Measurements from ENCODE around the gene ANKMY1. TPM values are rescaled to one million over a fixed set of nuclear protein-coding genes. Genes with fewer than 3 reads are reported as not detected.

The ANKMY1 gene
- total and polyA plus RNA-seq, 3 donors from 2014 or later: 57.3 to 92.5 (median 75.7) TPM

DNA sequence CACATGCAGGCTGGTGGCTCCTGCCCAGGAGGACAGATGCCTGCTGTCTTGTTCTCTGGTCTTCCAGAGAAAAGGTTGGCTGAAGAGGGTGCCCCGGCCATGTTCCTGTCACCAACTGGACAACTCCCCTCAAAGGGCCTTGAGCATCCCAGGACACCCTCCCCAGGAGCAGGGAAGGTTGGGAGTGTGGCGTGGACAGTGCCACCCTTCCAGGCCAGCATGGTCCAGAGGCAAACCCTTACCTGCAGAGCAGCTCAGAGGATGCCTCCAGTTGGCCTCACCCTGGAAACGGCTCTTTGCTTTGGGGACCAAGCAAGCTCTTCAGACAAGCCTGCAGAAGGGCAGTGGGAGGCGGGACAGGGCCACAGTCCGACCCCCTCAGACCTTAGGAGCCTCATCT is 127.2 kb downstream of the ANKMY1 start:
- H3K9me3 ChIP-seq: no peaks in the 10 kb centered on the region
- intact Hi-C loops (cut with DNase I; ENCODE audit: low total_unique reads): no loop called here
- H3K36me3 ChIP-seq (ENCODE audit: low read depth, missing control alignments): no peaks in the 10 kb centered on the region
- 80 to 89% methylated on average over 2 to 5 of the region's 5 CpGs for WGBS, 2 donors
- peak; percentile 11 for DNase-seq
- TF ChIP-seq, protein P1, sequence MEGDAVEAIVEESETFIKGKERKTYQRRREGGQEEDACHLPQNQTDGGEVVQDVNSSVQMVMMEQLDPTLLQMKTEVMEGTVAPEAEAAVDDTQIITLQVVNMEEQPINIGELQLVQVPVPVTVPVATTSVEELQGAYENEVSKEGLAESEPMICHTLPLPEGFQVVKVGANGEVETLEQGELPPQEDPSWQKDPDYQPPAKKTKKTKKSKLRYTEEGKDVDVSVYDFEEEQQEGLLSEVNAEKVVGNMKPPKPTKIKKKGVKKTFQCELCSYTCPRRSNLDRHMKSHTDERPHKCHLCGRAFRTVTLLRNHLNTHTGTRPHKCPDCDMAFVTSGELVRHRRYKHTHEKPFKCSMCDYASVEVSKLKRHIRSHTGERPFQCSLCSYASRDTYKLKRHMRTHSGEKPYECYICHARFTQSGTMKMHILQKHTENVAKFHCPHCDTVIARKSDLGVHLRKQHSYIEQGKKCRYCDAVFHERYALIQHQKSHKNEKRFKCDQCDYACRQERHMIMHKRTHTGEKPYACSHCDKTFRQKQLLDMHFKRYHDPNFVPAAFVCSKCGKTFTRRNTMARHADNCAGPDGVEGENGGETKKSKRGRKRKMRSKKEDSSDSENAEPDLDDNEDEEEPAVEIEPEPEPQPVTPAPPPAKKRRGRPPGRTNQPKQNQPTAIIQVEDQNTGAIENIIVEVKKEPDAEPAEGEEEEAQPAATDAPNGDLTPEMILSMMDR (IDR thresholded peaks at IDR 0.05): no peak
- TF ChIP-seq POLR2A (IDR thresholded peaks at IDR 0.05): no peak
- H3K4me1 ChIP-seq: peaks cover 6% of the 10 kb centered on the region
- H3K4me3 ChIP-seq: no peak overlapping the region
- no peaks in the 10 kb centered on the region for H3K27me3 ChIP-seq
- no peak overlapping the region for H3K27ac ChIP-seq

DNA sequence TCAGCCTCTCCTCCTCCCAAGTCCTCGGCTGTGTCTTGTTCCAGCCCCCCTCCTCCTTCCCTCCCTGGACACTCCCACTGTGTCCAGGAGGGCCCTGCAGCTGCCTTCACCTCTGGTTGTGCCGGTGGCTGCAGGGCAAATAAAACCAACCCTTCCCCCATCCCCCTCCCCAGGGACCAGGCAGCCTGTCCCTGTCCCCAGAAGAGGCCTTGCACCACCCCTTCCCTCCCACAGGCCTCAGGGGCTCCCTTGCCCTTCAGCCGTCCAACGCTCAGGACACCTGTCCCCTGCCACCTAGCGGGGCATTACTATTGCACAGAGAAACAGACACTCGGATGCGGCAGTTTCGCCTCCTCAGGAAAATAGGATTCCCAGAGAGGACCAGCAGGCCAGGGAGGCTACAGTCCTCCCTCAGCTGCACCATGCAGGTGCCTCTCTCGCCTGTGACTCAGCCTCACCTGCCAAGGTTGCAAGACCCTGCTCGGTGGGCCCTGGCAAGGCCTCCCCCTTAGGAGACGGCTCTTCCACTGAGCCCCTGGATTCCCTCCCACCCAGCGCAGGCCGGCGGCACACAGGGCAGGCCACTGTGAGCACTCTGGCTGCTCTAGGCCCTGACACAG is 127.8 kb downstream of the ANKMY1 start:
- no peak overlapping the region for H3K4me3 ChIP-seq
- no peaks in the 10 kb centered on the region for H3K9me3 ChIP-seq
- intact Hi-C loops (cut with DNase I; ENCODE audit: low total_unique reads): no loop called here
- H3K36me3 ChIP-seq (ENCODE audit: low read depth, missing control alignments): no peaks in the 10 kb centered on the region
- H3K27me3 ChIP-seq: no peaks in the 10 kb centered on the region
- TF ChIP-seq POLR2A (IDR thresholded peaks at IDR 0.05): no peak
- TF ChIP-seq, protein P1 (IDR thresholded peaks at IDR 0.05): no peak
- peaks cover 6% of the 10 kb centered on the region for H3K4me1 ChIP-seq
- no peak overlapping the region for H3K27ac ChIP-seq
- WGBS, 2 donors: 83 to 89% methylated on average over 8 to 14 of the region's 14 CpGs
- peak; percentile 12 for DNase-seq

MicroRNA genes within 50 kb of the gene (microRNA counts, 767-probe panel; counts per million panel counts)
- microRNA hsa-miR-149-5p: 5,539 to 7,400 counts per million in 2 donors

Small RNA genes lying within 50 kb of the gene (microRNA-seq; reads per million reads assigned to microRNA genes)
- gene MIR149 (ENCODE audit: borderline number of aligned reads in 2 of 2, borderline replicate concordance in 1 of 2): 2,538 to 6,421 reads per million in 2 donors

Small RNA genes lying within 50 kb of the gene (small RNA-seq; reads per million reads assigned to genes)
- 3.8 to 4.3 reads per million in 2 donors for gene MIR149

Other genes starting within 250 kb of the ANKMY1 start
- 100 to 1,000 TPM; 244 to 479 TPM for gene GPC1, start 122.3 kb downstream of the ANKMY1 start, total RNA-seq
- 74.2 TPM for gene GPC1, start 122.3 kb downstream of the ANKMY1 start, polyA plus RNA-seq (ENCODE audit: insufficient read depth, low read depth, low replicate concordance)
- 10 to 100 TPM; 24.7 to 37.6 TPM for gene DUSP28, start 2.4 kb upstream of the ANKMY1 start, total RNA-seq
- 19.3 TPM for gene DUSP28, start 2.4 kb upstream of the ANKMY1 start, polyA plus RNA-seq (ENCODE audit: insufficient read depth, low read depth, low replicate concordance)
- 10 to 100 TPM; 39.1 to 48.5 TPM for gene RNPEPL1, start 10.5 kb upstream of the ANKMY1 start, total RNA-seq
- gene RNPEPL1, start 10.5 kb upstream of the ANKMY1 start, polyA plus RNA-seq (ENCODE audit: insufficient read depth, low read depth, low replicate concordance): 28.9 TPM
- gene CAPN10, start 28.7 kb upstream of the ANKMY1 start, total RNA-seq: 100 to 1,000 TPM in 1 of 2 donors, 10 to 100 TPM in 1; 66.5 to 104 TPM
- gene CAPN10, start 28.7 kb upstream of the ANKMY1 start, polyA plus RNA-seq (ENCODE audit: insufficient read depth, low read depth, low replicate concordance): 29.8 TPM
- gene GPR35, start 67.5 kb upstream of the ANKMY1 start, total RNA-seq: 10 to 100 TPM in 1 of 2 donors, 1 to 10 TPM in 1; 9.5 to 11.5 TPM
- 3.1 TPM for gene GPR35, start 67.5 kb upstream of the ANKMY1 start, polyA plus RNA-seq (ENCODE audit: insufficient read depth, low read depth, low replicate concordance)
- not detected for gene AQP12B, start 124.9 kb upstream of the ANKMY1 start, total RNA-seq
- not detected for gene AQP12B, start 124.9 kb upstream of the ANKMY1 start, polyA plus RNA-seq (ENCODE audit: insufficient read depth, low read depth, low replicate concordance)
- not detected for gene AQP12A, start 133.9 kb upstream of the ANKMY1 start, total RNA-seq
- gene AQP12A, start 133.9 kb upstream of the ANKMY1 start, polyA plus RNA-seq (ENCODE audit: insufficient read depth, low read depth, low replicate concordance): not detected

Data from testis (tissue), 3 donors.